Adrenal gland (tissue), 5 donors: ENCODE results near the gene GALNT5.

Experiments
- CTCF ChIP-seq, 6 experiments: fragments of 450-650 bp in 4 of 6; fragments of 200-600 bp in 2 of 6; sonication (generic) in 1 of 6; IDR thresholded peaks; 1 replicate in 5 of 6; 2 replicates in 1 of 6; pipeline versions ENCODE4 v1.5.1 to v1.8.0; 2016 to 2021; ENCODE audit warnings: antibody characterized with exemption in 6 of 6, mild to moderate bottlenecking in 2 of 6, moderate library complexity in 1 of 6
- POLR2A ChIP-seq, 2 donors: fragments of 450-650 bp; IDR thresholded peaks; one replicate each; pipeline ENCODE4 v1.6.1; 2017; ENCODE audit warnings: antibody characterized with exemption in 2 of 2, mild to moderate bottlenecking in 2 of 2, moderate library complexity in 1 of 2
- donor health status: DM: no; HTN: no; CAD: no.

GRCh38 chr2:157251932-157252331, 5.6 kb upstream of the GALNT5 start:
- no peak for TF ChIP-seq POLR2A (IDR thresholded peaks at IDR 0.05)
- no peak for TF ChIP-seq CTCF (IDR thresholded peaks at IDR 0.05)
